IMR-90 (cell line): Measurements from ENCODE around the gene CMIP. TPM values are rescaled to one million over a fixed set of nuclear protein-coding genes. Genes with fewer than 3 reads are reported as not detected.

Experiments used
- ATAC-seq: fragments of 200-7000 bp; cut with Tn5 transposase; 2 replicates; pipeline ENCODE4 v1.9.1; 2020; ENCODE audit warnings: low read depth, mild to moderate bottlenecking, moderate library complexity
- BruUV-seq: library from RNA; stranded (reverse); fragments of 400-500 nt; replicated peaks from 2 replicates; lab custom pipeline; 2021; lab: Mats Ljungman, UMichigan
- CTCF ChIA-PET: fragments of 300-600 bp; formaldehyde crosslinking; extraction: SDS; loops from one replicate; lab custom pipeline; 2021; ENCODE audit warnings: antibody characterized with exemption; lab: Yijun Ruan, JAX
- POLR2A ChIA-PET: fragments of 300-600 bp; sonication (Branson Sonifier 250); formaldehyde crosslinking; loops from one replicate; lab custom pipeline; 2022; ENCODE audit warnings: antibody characterized with exemption; ENCODE audit not compliant: unreplicated experiment; lab: Charles Lee
- DNase-seq: peaks from one replicate; pipeline ENCODE4 v3.0.0; 2013
- H2AFZ ChIP-seq: replicated peaks from 2 replicates; pipeline ENCODE3; 2013; ENCODE audit warnings: low read length, mild to moderate bottlenecking; ENCODE audit not compliant: poor library complexity
- H2AK5ac ChIP-seq: 2 replicates; pipeline ENCODE4 v1.6.1; 2013; ENCODE audit warnings: low read depth, low read length, inconsistent platforms
- H2AK9ac ChIP-seq: replicated peaks from 2 replicates; pipeline ENCODE3; 2013; ENCODE audit warnings: mild to moderate bottlenecking, low read depth, low read length, moderate library complexity; ENCODE audit not compliant: poor library complexity
- H2BK120ac ChIP-seq: 2 replicates; pipeline ENCODE4 v1.6.1; 2013; ENCODE audit warnings: low read depth, low read length, inconsistent platforms
- H2BK15ac ChIP-seq: 3 replicates; pipeline ENCODE4 v1.6.1; 2013; ENCODE audit warnings: low read depth, low read length, inconsistent platforms
- H2BK20ac ChIP-seq: 2 replicates; pipeline ENCODE4 v1.6.1; 2013; ENCODE audit warnings: low read depth, mild to moderate bottlenecking, inconsistent platforms, low read length, moderate library complexity
- H2BK5ac ChIP-seq: 2 replicates; pipeline ENCODE4 v1.6.1; 2013; ENCODE audit warnings: mild to moderate bottlenecking, low read depth, low read length, inconsistent platforms; ENCODE audit not compliant: poor library complexity, severe bottlenecking
- H3K14ac ChIP-seq: replicated peaks from 2 replicates; pipeline ENCODE4 v1.6.1; 2013; ENCODE audit warnings: low read depth, low read length, inconsistent platforms
- H3K18ac ChIP-seq: 2 replicates; pipeline ENCODE4 v1.6.1; 2013; ENCODE audit warnings: low read depth, low read length, control low read depth
- H3K23ac ChIP-seq: 2 replicates; pipeline ENCODE4 v1.6.1; 2013; ENCODE audit warnings: low read depth, low read length, inconsistent platforms
- H3K27ac ChIP-seq: 2 replicates; pipeline ENCODE4 v1.5.1; 2013; ENCODE audit warnings: mild to moderate bottlenecking, control low read depth, low read length; ENCODE audit not compliant: insufficient read depth
- H3K27me3 ChIP-seq: 2 replicates; pipeline ENCODE4 v1.6.1; 2013; ENCODE audit warnings: low read length; ENCODE audit not compliant: control insufficient read depth, insufficient read depth
- H3K36me3 ChIP-seq: 2 replicates; pipeline ENCODE4 v1.6.1; 2013; ENCODE audit warnings: low read length, mixed read lengths; ENCODE audit not compliant: control insufficient read depth, insufficient read depth
- H3K4ac ChIP-seq: 2 replicates; pipeline ENCODE4 v1.6.1; 2013; ENCODE audit warnings: low read depth, low read length, inconsistent platforms
- H3K4me1 ChIP-seq: 2 replicates; pipeline ENCODE4 v1.6.1; 2013; ENCODE audit warnings: low read length, mixed read lengths; ENCODE audit not compliant: control insufficient read depth, insufficient read depth
- H3K4me2 ChIP-seq: 2 replicates; pipeline ENCODE4 v1.6.1; 2013; ENCODE audit warnings: low read depth, mild to moderate bottlenecking, control low read depth, low read length, moderate library complexity
- H3K4me3 ChIP-seq: 2 replicates; pipeline ENCODE4 v1.5.1; 2013; ENCODE audit warnings: low read depth, mild to moderate bottlenecking, control low read depth, low read length, moderate library complexity; ENCODE audit not compliant: insufficient read depth
- H3K56ac ChIP-seq: 2 replicates; pipeline ENCODE4 v1.6.1; 2013; ENCODE audit warnings: low read length, inconsistent platforms; ENCODE audit not compliant: insufficient read depth; ENCODE audit errors: extremely low read depth
- H3K79me1 ChIP-seq, 2 experiments: 2 replicates each; pipeline ENCODE4 v1.6.1; 2013; ENCODE audit warnings: low read length in 2 of 2, inconsistent platforms in 1 of 2, low read depth in 1 of 2
- H3K9ac ChIP-seq: 2 replicates; pipeline ENCODE4 v1.6.1; 2013; ENCODE audit warnings: low read depth, low read length, control low read depth
- H3K9me1 ChIP-seq: 2 replicates; pipeline ENCODE4 v1.6.1; 2013; ENCODE audit warnings: low read length, inconsistent platforms; ENCODE audit not compliant: insufficient read depth
- H3K9me3 ChIP-seq: 2 replicates; pipeline ENCODE4 v1.6.1; 2013; ENCODE audit warnings: low read length; ENCODE audit not compliant: control insufficient read depth, insufficient read depth
- H4K20me1 ChIP-seq: 2 replicates; pipeline ENCODE4 v1.6.1; 2013; ENCODE audit warnings: low read length, inconsistent platforms; ENCODE audit not compliant: insufficient read depth
- H4K5ac ChIP-seq: 2 replicates; pipeline ENCODE4 v1.6.1; 2013; ENCODE audit warnings: mild to moderate bottlenecking, low read depth, low read length, control low read depth
- H4K8ac ChIP-seq, 2 experiments: 2 replicates each; pipeline ENCODE4 v1.6.1; 2013; ENCODE audit warnings: low read depth in 2 of 2, low read length in 2 of 2, control low read depth in 1 of 2, inconsistent platforms in 1 of 2
- H4K91ac ChIP-seq: 2 replicates; pipeline ENCODE4 v1.6.1; 2013; ENCODE audit warnings: low read depth, low read length, inconsistent platforms; ENCODE audit not compliant: insufficient read depth
- BHLHE40 ChIP-seq: fragments of 150-350 bp; IDR thresholded peaks from 2 replicates; pipeline ENCODE4 v1.6.1; 2016; ENCODE audit warnings: mild to moderate bottlenecking, low read depth, low read length
- CEBPB ChIP-seq: IDR thresholded peaks from 2 replicates; pipeline ENCODE4 v1.6.1; 2012; ENCODE audit warnings: low read depth, low read length, improper control_type of control experiment
- CHD1 ChIP-seq: IDR thresholded peaks from 2 replicates; pipeline ENCODE4 v1.6.1; 2012; ENCODE audit warnings: low read depth, low read length, improper control_type of control experiment
- FOS ChIP-seq: fragments of 150-350 bp; IDR thresholded peaks from 2 replicates; pipeline ENCODE4 v1.6.1; 2016; ENCODE audit warnings: low read depth, low read length
- MAFK ChIP-seq: IDR thresholded peaks from 2 replicates; pipeline ENCODE4 v1.6.1; 2012; ENCODE audit warnings: low read depth, low read length, improper control_type of control experiment
- MAZ ChIP-seq: IDR thresholded peaks from 2 replicates; pipeline ENCODE4 v1.6.1; 2012; ENCODE audit warnings: low read depth, mild to moderate bottlenecking, low read length, improper control_type of control experiment, moderate library complexity, borderline replicate concordance
- MXI1 ChIP-seq: IDR thresholded peaks from 2 replicates; pipeline ENCODE4 v1.6.1; 2012; ENCODE audit warnings: low read depth, mild to moderate bottlenecking, low read length, moderate library complexity, borderline replicate concordance
- NFE2L2 ChIP-seq: fragments of 150-350 bp; IDR thresholded peaks from 2 replicates; pipeline ENCODE4 v1.6.1; 2016; ENCODE audit warnings: low read depth, mild to moderate bottlenecking, low read length
- POLR2A ChIP-seq: IDR thresholded peaks from 2 replicates; pipeline ENCODE4 v1.6.1; 2012; ENCODE audit warnings: mild to moderate bottlenecking, low read depth, low read length
- RAD21 ChIP-seq: IDR thresholded peaks from 2 replicates; pipeline ENCODE4 v1.6.1; 2012; ENCODE audit warnings: low read length, improper control_type of control experiment
- RCOR1 ChIP-seq: IDR thresholded peaks from 2 replicates; pipeline ENCODE4 v1.6.1; 2012; ENCODE audit warnings: mild to moderate bottlenecking, low read length, improper control_type of control experiment; ENCODE audit not compliant: insufficient replicate concordance
- RFX5 ChIP-seq: IDR thresholded peaks from 2 replicates; pipeline ENCODE4 v1.8.0; 2012; ENCODE audit warnings: low read depth, mild to moderate bottlenecking, low read length, moderate library complexity
- SMC3 ChIP-seq: fragments of 150-350 bp; IDR thresholded peaks from 2 replicates; pipeline ENCODE4 v1.6.1; 2016; ENCODE audit warnings: low read depth, mild to moderate bottlenecking, antibody characterized with exemption, low read length, moderate library complexity
- WGBS, 2 experiments: methylation state at CpG; one replicate each; pipeline versions ENCODE4 v1.1.5 to v1.1.7; 2013; ENCODE audit warnings: missing lambda C conversion rate in 2 of 2; ENCODE audit not compliant: insufficient read length in 1 of 2; ENCODE audit errors: extremely low coverage in 2 of 2; 5-methylcytosine and 5-hydroxymethylcytosine counted together
- dilution Hi-C: fragments of 300-500 bp; cut with HindIII; formaldehyde crosslinking; loops from one replicate; pipeline ENCODE4 v1.14.3; 2018; ENCODE audit warnings: low sequenced_read_pairs; ENCODE audit not compliant: unreplicated experiment
- in situ Hi-C: fragments of 300-500 bp; cut with MboI; formaldehyde crosslinking; loops from 3 replicates; pipeline ENCODE4 v1.14.3; 2019; ENCODE audit warnings: low sequenced_read_pairs, inconsistent platforms, mixed read lengths
- intact Hi-C: fragments of 100-400 bp; cut with micrococcal nuclease; formaldehyde crosslinking; loops from 2 replicates; pipeline ENCODE4 v1.10.0; 2022
- polyA plus RNA-seq, 3 experiments: library from polyadenylated mRNA; depleted of rRNA; stranded (reverse); fragments of >200 nt; gene quantifications; 2 replicates each; pipeline ENCODE4 v1.2.3, GENCODE V29; 2012; ENCODE audit warnings: low replicate concordance in 1 of 3
- total RNA-seq: library from RNA; depleted of rRNA; stranded (reverse); fragments of >200 nt; gene quantifications from 2 replicates; pipeline ENCODE4 v1.2.3, GENCODE V29; 2012
- TF ChIP-seq, protein P1 (sequence below): fragments of 150-350 bp; IDR thresholded peaks from 2 replicates; pipeline ENCODE4 v1.6.1; 2017; ENCODE audit warnings: mild to moderate bottlenecking, antibody characterized with exemption, low read length, low read depth
- TF ChIP-seq, protein P2 (sequence below): fragments of 150-350 bp; IDR thresholded peaks from 2 replicates; pipeline ENCODE4 v1.6.1; 2016; ENCODE audit warnings: low read depth, mild to moderate bottlenecking, low read length, moderate library complexity, borderline replicate concordance
- TF ChIP-seq, protein P3 (sequence below): conservative IDR thresholded peaks from 2 replicates; pipeline ENCODE4 v1.5.1; 2012; ENCODE audit warnings: mild to moderate bottlenecking, low read depth, low read length, improper control_type of control experiment

CMIP gene
- total and polyA plus RNA-seq, 2 of the 4 experiments (the other 2 are of a cell fraction): 3.2 to 11.6 TPM

DNA sequence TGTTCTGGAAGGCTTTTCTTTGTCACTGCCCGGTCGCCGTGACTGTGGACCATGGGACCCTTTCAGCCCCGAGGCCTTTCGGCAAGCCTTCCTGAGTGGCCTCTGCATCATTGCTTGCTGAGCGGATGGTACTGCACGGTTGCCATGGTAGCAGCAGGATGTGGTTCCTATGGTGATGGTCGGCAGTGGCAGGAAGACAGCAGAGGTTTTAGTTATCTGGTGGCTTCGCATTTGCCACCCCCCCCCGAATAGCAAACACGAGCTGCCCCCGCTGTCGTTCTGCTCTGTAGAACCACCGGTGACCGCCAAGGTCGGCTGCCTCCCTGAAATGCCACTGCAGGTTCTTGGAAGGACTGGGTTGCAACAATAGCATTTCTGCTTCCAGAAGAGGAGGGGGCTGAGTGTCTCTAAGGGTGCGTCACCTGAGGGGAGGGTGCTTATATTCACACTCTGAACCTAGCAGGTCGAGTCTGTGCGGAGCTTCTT, 76.6 kb downstream of the CMIP start:
- ChIA-PET POLR2A (no interaction called here), CTCF (no interaction called here)
- no peak overlapping the region for H2AK5ac ChIP-seq
- peaks cover 37% of the 10 kb centered on the region; the same call in 1 of the 2 replicates for H4K20me1 ChIP-seq
- peaks cover 35 to 58% of the 10 kb centered on the region in 2 experiments for H3K79me1 ChIP-seq
- H3K27me3 ChIP-seq: no peaks in the 10 kb centered on the region
- intact Hi-C loops: no loop called here
- H3K9ac ChIP-seq: no peak overlapping the region
- no peak for TF ChIP-seq MAZ
- no peak for TF ChIP-seq POLR2A
- TF ChIP-seq MAFK: no peak
- no peak for TF ChIP-seq RFX5
- TF ChIP-seq SMC3: no peak
- TF ChIP-seq FOS: no peak
- no peak for TF ChIP-seq MXI1
- no peak for TF ChIP-seq RAD21
- TF ChIP-seq, protein P1, sequence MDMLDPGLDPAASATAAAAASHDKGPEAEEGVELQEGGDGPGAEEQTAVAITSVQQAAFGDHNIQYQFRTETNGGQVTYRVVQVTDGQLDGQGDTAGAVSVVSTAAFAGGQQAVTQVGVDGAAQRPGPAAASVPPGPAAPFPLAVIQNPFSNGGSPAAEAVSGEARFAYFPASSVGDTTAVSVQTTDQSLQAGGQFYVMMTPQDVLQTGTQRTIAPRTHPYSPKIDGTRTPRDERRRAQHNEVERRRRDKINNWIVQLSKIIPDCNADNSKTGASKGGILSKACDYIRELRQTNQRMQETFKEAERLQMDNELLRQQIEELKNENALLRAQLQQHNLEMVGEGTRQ: no peak
- no peak for TF ChIP-seq RCOR1
- TF ChIP-seq, protein P2, sequence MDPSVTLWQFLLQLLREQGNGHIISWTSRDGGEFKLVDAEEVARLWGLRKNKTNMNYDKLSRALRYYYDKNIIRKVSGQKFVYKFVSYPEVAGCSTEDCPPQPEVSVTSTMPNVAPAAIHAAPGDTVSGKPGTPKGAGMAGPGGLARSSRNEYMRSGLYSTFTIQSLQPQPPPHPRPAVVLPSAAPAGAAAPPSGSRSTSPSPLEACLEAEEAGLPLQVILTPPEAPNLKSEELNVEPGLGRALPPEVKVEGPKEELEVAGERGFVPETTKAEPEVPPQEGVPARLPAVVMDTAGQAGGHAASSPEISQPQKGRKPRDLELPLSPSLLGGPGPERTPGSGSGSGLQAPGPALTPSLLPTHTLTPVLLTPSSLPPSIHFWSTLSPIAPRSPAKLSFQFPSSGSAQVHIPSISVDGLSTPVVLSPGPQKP: no peak
- no peak for TF ChIP-seq NFE2L2
- TF ChIP-seq CEBPB: no peak
- TF ChIP-seq CHD1: no peak
- TF ChIP-seq BHLHE40: no peak
- TF ChIP-seq, protein P3, sequence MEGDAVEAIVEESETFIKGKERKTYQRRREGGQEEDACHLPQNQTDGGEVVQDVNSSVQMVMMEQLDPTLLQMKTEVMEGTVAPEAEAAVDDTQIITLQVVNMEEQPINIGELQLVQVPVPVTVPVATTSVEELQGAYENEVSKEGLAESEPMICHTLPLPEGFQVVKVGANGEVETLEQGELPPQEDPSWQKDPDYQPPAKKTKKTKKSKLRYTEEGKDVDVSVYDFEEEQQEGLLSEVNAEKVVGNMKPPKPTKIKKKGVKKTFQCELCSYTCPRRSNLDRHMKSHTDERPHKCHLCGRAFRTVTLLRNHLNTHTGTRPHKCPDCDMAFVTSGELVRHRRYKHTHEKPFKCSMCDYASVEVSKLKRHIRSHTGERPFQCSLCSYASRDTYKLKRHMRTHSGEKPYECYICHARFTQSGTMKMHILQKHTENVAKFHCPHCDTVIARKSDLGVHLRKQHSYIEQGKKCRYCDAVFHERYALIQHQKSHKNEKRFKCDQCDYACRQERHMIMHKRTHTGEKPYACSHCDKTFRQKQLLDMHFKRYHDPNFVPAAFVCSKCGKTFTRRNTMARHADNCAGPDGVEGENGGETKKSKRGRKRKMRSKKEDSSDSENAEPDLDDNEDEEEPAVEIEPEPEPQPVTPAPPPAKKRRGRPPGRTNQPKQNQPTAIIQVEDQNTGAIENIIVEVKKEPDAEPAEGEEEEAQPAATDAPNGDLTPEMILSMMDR: no peak
- H2BK15ac ChIP-seq: no peak overlapping the region
- DNase-seq (no peak), ATAC-seq (no peak)
- no peak overlapping the region for H3K56ac ChIP-seq
- no peak overlapping the region for H3K18ac ChIP-seq
- H2AK9ac ChIP-seq: no peak overlapping the region
- H4K91ac ChIP-seq: no peak overlapping the region
- H4K5ac ChIP-seq: no peak overlapping the region
- no peak overlapping the region for H2BK20ac ChIP-seq
- peaks cover 8% of the 10 kb centered on the region for H3K4me1 ChIP-seq
- no peak overlapping the region for H2BK120ac ChIP-seq
- no peak overlapping the region for H2AFZ ChIP-seq
- H3K23ac ChIP-seq: no peak overlapping the region
- BruUV-seq: no TSS peak
- H3K4me3 ChIP-seq: no peak overlapping the region
- no CpG with 5 or more reads among the region's 19 CpGs for WGBS, 2 experiments
- no peak overlapping the region for H3K27ac ChIP-seq
- no peak overlapping the region for H2BK5ac ChIP-seq
- H4K8ac ChIP-seq: no peak overlapping the region
- H3K9me3 ChIP-seq: no peaks in the 10 kb centered on the region
- H3K4me2 ChIP-seq: no peak overlapping the region
- in situ Hi-C loops: no loop called here
- H3K36me3 ChIP-seq: peaks cover 4% of the 10 kb centered on the region; the same call in 1 of the 2 replicates
- peaks cover 10% of the 10 kb centered on the region for H3K9me1 ChIP-seq
- dilution Hi-C loops: no loop called here
- H3K14ac ChIP-seq: no peak overlapping the region
- no peak overlapping the region for H3K4ac ChIP-seq
